Measurements from ENCODE around the gene MEGF6.

GRCh38 chr1:3608154-3608553 lies 3.2 kb downstream of the MEGF6 start:
- TF ChIP-seq, protein P1, sequence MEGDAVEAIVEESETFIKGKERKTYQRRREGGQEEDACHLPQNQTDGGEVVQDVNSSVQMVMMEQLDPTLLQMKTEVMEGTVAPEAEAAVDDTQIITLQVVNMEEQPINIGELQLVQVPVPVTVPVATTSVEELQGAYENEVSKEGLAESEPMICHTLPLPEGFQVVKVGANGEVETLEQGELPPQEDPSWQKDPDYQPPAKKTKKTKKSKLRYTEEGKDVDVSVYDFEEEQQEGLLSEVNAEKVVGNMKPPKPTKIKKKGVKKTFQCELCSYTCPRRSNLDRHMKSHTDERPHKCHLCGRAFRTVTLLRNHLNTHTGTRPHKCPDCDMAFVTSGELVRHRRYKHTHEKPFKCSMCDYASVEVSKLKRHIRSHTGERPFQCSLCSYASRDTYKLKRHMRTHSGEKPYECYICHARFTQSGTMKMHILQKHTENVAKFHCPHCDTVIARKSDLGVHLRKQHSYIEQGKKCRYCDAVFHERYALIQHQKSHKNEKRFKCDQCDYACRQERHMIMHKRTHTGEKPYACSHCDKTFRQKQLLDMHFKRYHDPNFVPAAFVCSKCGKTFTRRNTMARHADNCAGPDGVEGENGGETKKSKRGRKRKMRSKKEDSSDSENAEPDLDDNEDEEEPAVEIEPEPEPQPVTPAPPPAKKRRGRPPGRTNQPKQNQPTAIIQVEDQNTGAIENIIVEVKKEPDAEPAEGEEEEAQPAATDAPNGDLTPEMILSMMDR (IDR thresholded peaks at IDR 0.05; ENCODE audit: extremely low read depth in 1 of 2, insufficient read depth in 1 of 2, low read depth in 1 of 2, low read length in 2 of 2), result no peak
- TF ChIP-seq POLR2A (IDR thresholded peaks at IDR 0.05; ENCODE audit: low read depth, low read length), result no peak
- no peak for TF ChIP-seq EZH2 (IDR thresholded peaks at IDR 0.05; ENCODE audit: borderline replicate concordance, low read depth, low read length, severe bottlenecking)

Measured in endothelial cell of umbilical vein (primary cell).